ENCODE measurements around the gene CCN5. TPM values are rescaled to one million over a fixed set of nuclear protein-coding genes. Genes with fewer than 3 reads are reported as not detected.

The CCN5 gene
- total and polyA plus RNA-seq, 2 of the 13 experiments (the other 11 are each of a cell fraction or from before 2014, with no cell fraction given), result 0.12 TPM; not detected in 1

- TF ChIP-seq AHDC1 (CRISPR knock-in tag; IDR thresholded peaks at IDR 0.05; ENCODE audit: borderline replicate concordance) (peak; percentile 47; the same call in 1 of the 2 replicates), HMGXB4 (CRISPR knock-in tag; IDR thresholded peaks at IDR 0.05; ENCODE audit: borderline replicate concordance in 1 of 2, low read depth in 1 of 2) (peak in 1 of 2 experiments; percentile 43; a peak in 1 of 4 replicates), MXI1 (IDR thresholded peaks at IDR 0.05; ENCODE audit: borderline replicate concordance, low read depth, low read length) (peak; percentile 88; the same call in 2 of the 3 replicates), CEBPB (IDR thresholded peaks at IDR 0.05; ENCODE audit: borderline replicate concordance, low read depth, low read length) (peak; percentile 33; the same call in 1 of the 2 replicates), ZKSCAN1 (IDR thresholded peaks at IDR 0.05; ENCODE audit: low read length) (no peak), GZF1 (CRISPR knock-in tag; IDR thresholded peaks at IDR 0.05) (no peak), ZNF235 (CRISPR knock-in tag; IDR thresholded peaks at IDR 0.05; ENCODE audit: borderline replicate concordance) (no peak), DNMT3B (CRISPR knock-in tag; conservative IDR thresholded peaks at IDR 0.05) (peak; percentile 77; the same call in 1 of the 2 replicates), ZBTB42 (CRISPR knock-in tag; IDR thresholded peaks at IDR 0.05) (no peak), ZNF232 (CRISPR knock-in tag; IDR thresholded peaks at IDR 0.05; ENCODE audit: borderline replicate concordance) (no peak), AFF4 (CRISPR knock-in tag; IDR thresholded peaks at IDR 0.05) (no peak), AKNA (CRISPR knock-in tag; IDR thresholded peaks at IDR 0.05; ENCODE audit: borderline replicate concordance) (no peak)
These were observed 22.2 kb upstream of the CCN5 start (continued) for GRCh38 chr20:44692932-44693480.
